MCF 10A (cell line): ENCODE results near the gene HTRA3. TPM values are rescaled to one million over a fixed set of nuclear protein-coding genes. Genes with fewer than 3 reads are reported as not detected.

Experiments used
- BruUV-seq: library from RNA; stranded (reverse); fragments of 400-500 nt; replicated peaks from 2 replicates; lab custom pipeline; 2021; lab: Mats Ljungman, UMichigan
- CTCF ChIA-PET: fragments of 300-600 bp; sonication (Branson Sonifier 250); formaldehyde crosslinking; extraction: SDS; loops from one replicate; lab custom pipeline; 2021; ENCODE audit warnings: antibody characterized with exemption, inconsistent platforms; lab: Yijun Ruan, JAX
- POLR2A ChIA-PET: fragments of 300-600, 350-650 bp; sonication (Branson Sonifier 250); formaldehyde crosslinking; extraction: SDS; loops from one replicate; lab custom pipeline; 2020; ENCODE audit warnings: antibody characterized with exemption, inconsistent platforms; lab: Yijun Ruan, JAX
- DNase-seq: peaks from one replicate; pipeline ENCODE4 v3.0.0-alpha.2; 2018; ENCODE audit not compliant: unreplicated experiment
- H3K27ac Mint-ChIP-seq: one replicate; pipeline ENCODE4 v1.8.0; 2022; ENCODE audit warnings: mild to moderate bottlenecking, low read depth, mixed read lengths; ENCODE audit not compliant: unreplicated experiment
- H3K27me3 Mint-ChIP-seq: one replicate; pipeline ENCODE4 v1.8.0; 2022; ENCODE audit warnings: mixed read lengths; ENCODE audit not compliant: insufficient read depth, unreplicated experiment
- H3K36me3 Mint-ChIP-seq: one replicate; pipeline ENCODE4 v1.8.0; 2022; ENCODE audit warnings: mild to moderate bottlenecking, moderate library complexity, mixed read lengths; ENCODE audit not compliant: insufficient read depth, unreplicated experiment
- H3K4me1 Mint-ChIP-seq: one replicate; pipeline ENCODE4 v1.8.0; 2022; ENCODE audit warnings: mixed read lengths; ENCODE audit not compliant: insufficient read depth, unreplicated experiment
- H3K4me3 Mint-ChIP-seq: one replicate; pipeline ENCODE4 v1.8.0; 2022; ENCODE audit warnings: mild to moderate bottlenecking, moderate library complexity, mixed read lengths; ENCODE audit not compliant: unreplicated experiment
- H3K9me3 Mint-ChIP-seq: one replicate; pipeline ENCODE4 v1.8.0; 2022; ENCODE audit warnings: mixed read lengths; ENCODE audit not compliant: unreplicated experiment
- CTCF ChIP-seq: fragments of 200-600 bp; IDR thresholded peaks from one replicate; pipeline ENCODE4 v1.8.0; 2022; ENCODE audit warnings: antibody characterized with exemption, mild to moderate bottlenecking; ENCODE audit not compliant: unreplicated experiment
- intact Hi-C: fragments of 100-400 bp; cut with micrococcal nuclease; formaldehyde crosslinking; loops from 2 replicates; pipeline ENCODE4 v1.14.1; 2022
- total RNA-seq: library from RNA; stranded (reverse); gene quantifications from 2 replicates; pipeline ENCODE4 v1.2.3, GENCODE V29; 2022

HTRA3 gene
- total RNA-seq, 1 experiment from 2014 or later = not detected

- peaks cover 18% of the 10 kb centered on the region for H3K4me1 Mint-ChIP-seq
- H3K27me3 Mint-ChIP-seq = no peaks in the 10 kb centered on the region
- intact Hi-C loops = no loop called here
- ChIA-PET POLR2A (no interaction called here), CTCF (no interaction called here)
- TF ChIP-seq CTCF = no peak
- DNase-seq = no peak
- H3K9me3 Mint-ChIP-seq = no peaks in the 10 kb centered on the region
- no peak overlapping the region for H3K4me3 Mint-ChIP-seq
- BruUV-seq = no TSS peak
- H3K36me3 Mint-ChIP-seq = no peaks in the 10 kb centered on the region
- H3K27ac Mint-ChIP-seq = no peak overlapping the region
Measured at GRCh38 chr4:8321220-8321619, 51.7 kb downstream of the HTRA3 start.

GRCh38 chr4:8321771-8322170 lies 52.2 kb downstream of the HTRA3 start:
- Mint-ChIP-seq H3K27ac (no peak overlapping the region), H3K36me3 (no peaks in the 10 kb centered on the region), H3K4me3 (no peak overlapping the region), H3K4me1 (peaks cover 12% of the 10 kb centered on the region), H3K27me3 (no peaks in the 10 kb centered on the region), H3K9me3 (peaks cover 3% of the 10 kb centered on the region)
- no peak for DNase-seq
- BruUV-seq = no TSS peak
- ChIA-PET POLR2A (no interaction called here), CTCF (no interaction called here)
- TF ChIP-seq CTCF = no peak
- intact Hi-C loops = no loop called here

- intact Hi-C loops = no loop called here
- ChIA-PET CTCF (interaction anchor here (1.1 to 1.4 kb wide), 2 partner anchors 56 to 146 kb away, joined by 3 to 6 read pairs; no protein-coding TSS in a partner anchor), POLR2A (interaction anchor here (1.0 to 1.5 kb wide), 2 partner anchors 10 to 13 kb away, joined by 4 to 8 read pairs; no protein-coding TSS in a partner anchor)
- H3K4me3 Mint-ChIP-seq = no peak overlapping the region
- H3K4me1 Mint-ChIP-seq = peaks cover 11% of the 10 kb centered on the region
- no peaks in the 10 kb centered on the region for H3K27me3 Mint-ChIP-seq
- no peak overlapping the region for H3K27ac Mint-ChIP-seq
- no peak for TF ChIP-seq CTCF
- peaks cover 6% of the 10 kb centered on the region for H3K9me3 Mint-ChIP-seq
- DNase-seq = no peak
- BruUV-seq = no TSS peak
- no peaks in the 10 kb centered on the region for H3K36me3 Mint-ChIP-seq
Measured at GRCh38 chr4:8322794-8323704, 53.5 kb downstream of the HTRA3 start.

DNA sequence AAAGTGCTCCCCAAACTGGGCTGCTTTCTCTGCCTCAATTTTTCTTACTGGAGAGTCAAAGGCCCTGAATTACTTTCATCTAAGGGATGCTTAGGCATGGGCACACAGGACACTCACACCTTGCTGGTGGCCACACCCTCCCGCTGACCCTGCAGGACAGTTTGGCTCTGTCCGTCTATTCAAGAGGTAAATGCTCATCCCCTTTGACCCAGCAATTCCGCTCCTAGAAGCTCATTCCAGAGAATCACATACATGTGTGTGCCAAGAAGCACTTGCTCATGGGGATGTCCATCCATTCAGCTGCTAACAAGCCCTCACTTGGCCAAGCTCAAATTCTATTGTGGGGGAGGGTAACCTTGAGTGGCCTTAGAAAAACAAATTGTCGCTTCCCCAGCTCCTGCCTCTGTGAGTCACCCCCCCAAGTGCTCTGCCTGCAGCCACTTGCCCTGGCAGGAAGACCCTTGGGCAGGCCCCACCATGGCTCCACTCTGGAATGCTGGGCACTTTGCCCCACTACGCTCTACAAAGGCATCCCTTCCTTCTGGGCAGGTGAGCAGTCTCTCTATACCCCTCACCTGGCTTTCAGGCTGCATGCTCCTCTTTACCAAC lies 54.5 kb downstream of the HTRA3 start:
- no peaks in the 10 kb centered on the region for H3K36me3 Mint-ChIP-seq
- intact Hi-C loops = no loop called here
- H3K9me3 Mint-ChIP-seq = peaks cover 6% of the 10 kb centered on the region
- peak; percentile 59 for DNase-seq
- POLR2A ChIA-PET = interaction anchor here (0.7 to 1.5 kb wide), 3 partner anchors 9 to 1415 kb away, joined by 3 to 8 read pairs (median 4); no protein-coding TSS in a partner anchor
- TF ChIP-seq CTCF = no peak
- H3K27ac Mint-ChIP-seq = no peak overlapping the region
- CTCF ChIA-PET = interaction anchor here (1.1 to 1.4 kb wide), 2 partner anchors 57 to 147 kb away, joined by 3 to 6 read pairs; no protein-coding TSS in a partner anchor
- H3K4me3 Mint-ChIP-seq = no peak overlapping the region
- peaks cover 11% of the 10 kb centered on the region for H3K4me1 Mint-ChIP-seq
- no TSS peak for BruUV-seq
- no peaks in the 10 kb centered on the region for H3K27me3 Mint-ChIP-seq
